Measurements from ENCODE around the gene VPS16.

VPS16 gene

GRCh38 chr20:2845607-2846006 lies 5.1 kb downstream of the VPS16 start:
- H3K36me3 ChIP-seq (ENCODE audit: insufficient read depth, low read length) = no peaks in the 10 kb centered on the region
- no peak for TF ChIP-seq EZH2 (IDR thresholded peaks at IDR 0.05)
- TF ChIP-seq FOXP2 (optimal IDR thresholded peaks at IDR 0.05; ENCODE audit: control extremely low read depth, extremely low read length, insufficient read depth) = no peak
- no peak for TF ChIP-seq POLR2AphosphoS5 (IDR thresholded peaks at IDR 0.05; ENCODE audit: borderline replicate concordance, low read depth, low read length)
- H3K9ac ChIP-seq (ENCODE audit: insufficient read length) = no peak overlapping the region
- H3K27ac ChIP-seq = no peak overlapping the region
- no peaks in the 10 kb centered on the region for H3K9me3 ChIP-seq (ENCODE audit: low read depth, low read length)
- no peak for DNase-seq (ENCODE audit: low read depth, low spot score)
- no peak overlapping the region for H3K4me3 ChIP-seq

DNA sequence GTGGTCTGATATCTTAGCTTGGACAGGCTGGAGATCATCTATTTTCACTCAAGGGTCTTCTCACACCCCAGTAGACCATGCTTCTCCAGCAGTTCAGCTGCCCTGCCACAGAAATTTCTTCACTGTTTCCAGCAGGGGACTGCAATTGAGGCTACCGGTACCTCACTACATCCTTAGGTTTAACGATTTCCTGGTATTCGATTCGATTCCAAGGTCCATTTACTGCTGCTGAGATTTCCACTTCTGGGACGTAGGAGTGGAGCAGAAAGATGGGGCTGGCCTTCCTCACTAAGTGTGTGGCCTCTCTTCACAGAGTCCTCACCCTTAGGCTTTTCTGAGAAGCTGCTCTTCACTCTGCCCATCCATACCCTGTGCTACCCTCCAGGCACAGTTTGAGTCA lies 6.2 kb downstream of the VPS16 start:
- no peaks in the 10 kb centered on the region for H3K9me3 ChIP-seq (ENCODE audit: low read depth, low read length)
- no peak for TF ChIP-seq POLR2AphosphoS5 (IDR thresholded peaks at IDR 0.05; ENCODE audit: borderline replicate concordance, low read depth, low read length)
- no peak for TF ChIP-seq EZH2 (IDR thresholded peaks at IDR 0.05)
- no peak for TF ChIP-seq FOXP2 (optimal IDR thresholded peaks at IDR 0.05; ENCODE audit: control extremely low read depth, extremely low read length, insufficient read depth)
- H3K36me3 ChIP-seq (ENCODE audit: insufficient read depth, low read length) = no peaks in the 10 kb centered on the region
- H3K9ac ChIP-seq (ENCODE audit: insufficient read length) = no peak overlapping the region
- H3K27ac ChIP-seq = no peak overlapping the region
- DNase-seq (ENCODE audit: low read depth, low spot score) = no peak
- no peak overlapping the region for H3K4me3 ChIP-seq

DNA sequence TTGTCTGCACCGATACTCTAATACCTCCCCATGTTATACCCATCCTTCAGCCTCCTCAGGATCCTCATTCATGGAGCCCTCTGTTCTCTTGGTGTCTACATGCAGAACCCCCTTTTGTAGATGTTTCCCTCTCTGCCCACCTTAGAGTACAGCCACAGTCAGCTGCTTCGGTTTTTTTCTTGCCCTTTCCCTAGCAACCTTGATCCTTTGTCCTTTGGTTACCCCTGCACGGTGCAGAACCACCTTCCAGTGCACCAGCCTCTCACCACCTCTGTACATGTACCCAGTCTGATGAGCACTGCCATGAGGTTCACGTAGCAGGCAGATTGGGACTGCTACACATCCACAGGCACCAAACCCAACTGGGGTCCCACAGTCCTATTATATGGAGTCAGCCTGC lies 7.3 kb downstream of the VPS16 start:
- no peak overlapping the region for H3K4me3 ChIP-seq
- no peak overlapping the region for H3K9ac ChIP-seq (ENCODE audit: insufficient read length)
- H3K36me3 ChIP-seq (ENCODE audit: insufficient read depth, low read length) = no peaks in the 10 kb centered on the region
- no peak for TF ChIP-seq EZH2 (IDR thresholded peaks at IDR 0.05)
- TF ChIP-seq POLR2AphosphoS5 (IDR thresholded peaks at IDR 0.05; ENCODE audit: borderline replicate concordance, low read depth, low read length) = no peak
- TF ChIP-seq FOXP2 (optimal IDR thresholded peaks at IDR 0.05; ENCODE audit: control extremely low read depth, extremely low read length, insufficient read depth) = no peak
- H3K9me3 ChIP-seq (ENCODE audit: low read depth, low read length) = no peaks in the 10 kb centered on the region
- no peak for DNase-seq (ENCODE audit: low read depth, low spot score)
- H3K27ac ChIP-seq = no peak overlapping the region

DNA sequence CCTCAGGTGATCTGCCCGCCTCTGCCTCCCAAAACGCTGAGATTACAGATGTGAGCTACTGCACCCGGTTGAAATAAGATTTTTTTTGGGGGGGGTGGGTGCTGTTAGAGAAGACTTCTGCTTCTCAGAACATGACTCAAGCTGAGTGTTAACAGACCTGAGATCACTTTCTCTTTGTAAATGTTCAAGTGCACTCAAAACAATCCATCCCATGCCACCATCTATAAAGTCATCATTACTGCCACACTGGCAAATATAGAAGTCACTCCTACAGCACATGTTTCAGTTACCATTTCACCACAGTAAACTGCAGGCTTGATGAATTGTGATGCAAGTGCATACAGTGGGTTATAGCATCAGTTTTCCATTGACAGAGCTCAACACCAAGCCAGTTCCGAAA lies 9.0 kb downstream of the VPS16 start:
- Histone ChIP-seq H3K27ac (no peak overlapping the region), H3K36me3 (ENCODE audit: insufficient read depth, low read length) (no peaks in the 10 kb centered on the region), H3K9ac (ENCODE audit: insufficient read length) (no peak overlapping the region), H3K4me3 (no peak overlapping the region), H3K9me3 (ENCODE audit: low read depth, low read length) (no peaks in the 10 kb centered on the region)
- no peak for TF ChIP-seq POLR2AphosphoS5 (IDR thresholded peaks at IDR 0.05; ENCODE audit: borderline replicate concordance, low read depth, low read length)
- no peak for TF ChIP-seq EZH2 (IDR thresholded peaks at IDR 0.05)
- no peak for TF ChIP-seq FOXP2 (optimal IDR thresholded peaks at IDR 0.05; ENCODE audit: control extremely low read depth, extremely low read length, insufficient read depth)
- no peak for DNase-seq (ENCODE audit: low read depth, low spot score)

DNA sequence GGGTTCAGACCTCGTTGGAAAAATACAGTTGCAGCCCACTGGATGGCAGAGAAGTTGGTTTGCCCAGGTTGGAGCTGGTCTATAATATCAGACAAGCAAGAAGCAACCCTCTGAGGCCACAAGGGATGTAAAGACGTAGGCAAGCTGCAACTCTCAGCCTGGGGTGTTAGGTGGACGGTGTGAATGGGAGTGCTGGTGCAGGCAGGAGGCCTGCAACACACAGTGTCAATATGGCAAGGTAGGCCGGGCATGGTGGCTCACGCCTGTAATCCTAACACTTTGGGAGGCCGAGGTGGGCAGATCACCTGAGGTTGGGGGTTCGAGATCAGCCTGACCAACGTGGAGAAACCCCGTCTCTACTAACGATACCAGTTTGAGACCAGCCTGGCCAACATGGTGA lies 10.5 kb downstream of the VPS16 start:
- Histone ChIP-seq H3K9ac (ENCODE audit: insufficient read length) (no peak overlapping the region), H3K9me3 (ENCODE audit: low read depth, low read length) (no peaks in the 10 kb centered on the region), H3K36me3 (ENCODE audit: insufficient read depth, low read length) (no peaks in the 10 kb centered on the region), H3K27ac (no peak overlapping the region), H3K4me3 (no peak overlapping the region)
- no peak for TF ChIP-seq FOXP2 (optimal IDR thresholded peaks at IDR 0.05; ENCODE audit: control extremely low read depth, extremely low read length, insufficient read depth)
- TF ChIP-seq POLR2AphosphoS5 (IDR thresholded peaks at IDR 0.05; ENCODE audit: borderline replicate concordance, low read depth, low read length) = no peak
- TF ChIP-seq EZH2 (IDR thresholded peaks at IDR 0.05) = no peak
- no peak for DNase-seq (ENCODE audit: low read depth, low spot score)

DNA sequence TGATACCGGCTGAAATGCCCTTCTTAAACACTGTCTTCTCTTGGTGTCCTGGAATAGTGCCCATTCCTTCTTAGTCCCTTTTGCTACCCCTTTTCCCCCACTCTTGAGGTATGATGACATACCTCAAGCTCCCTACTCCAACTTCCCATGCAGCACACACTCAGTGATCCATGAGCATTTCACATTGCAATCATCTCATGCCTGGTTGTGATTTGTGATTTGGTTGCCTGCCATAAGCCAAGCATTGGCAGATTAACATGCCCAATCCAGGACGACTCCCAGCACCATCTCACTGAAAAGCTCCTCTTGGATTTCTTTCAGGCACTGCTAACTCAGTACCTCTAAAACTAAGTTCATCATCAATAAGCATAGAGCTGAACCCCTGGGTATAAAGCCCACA lies 18.0 kb downstream of the VPS16 start:
- no peak for DNase-seq (ENCODE audit: low read depth, low spot score)
- Histone ChIP-seq H3K4me3 (no peak overlapping the region), H3K36me3 (ENCODE audit: insufficient read depth, low read length) (no peaks in the 10 kb centered on the region), H3K9me3 (ENCODE audit: low read depth, low read length) (no peaks in the 10 kb centered on the region), H3K9ac (ENCODE audit: insufficient read length) (no peak overlapping the region), H3K27ac (no peak overlapping the region)
- TF ChIP-seq POLR2AphosphoS5 (IDR thresholded peaks at IDR 0.05; ENCODE audit: borderline replicate concordance, low read depth, low read length) (no peak), EZH2 (IDR thresholded peaks at IDR 0.05) (no peak), FOXP2 (optimal IDR thresholded peaks at IDR 0.05; ENCODE audit: control extremely low read depth, extremely low read length, insufficient read depth) (no peak)

GRCh38 chr20:2859330-2860121 lies 19.0 kb downstream of the VPS16 start:
- H3K27ac ChIP-seq = no peak overlapping the region
- no peak for TF ChIP-seq POLR2AphosphoS5 (IDR thresholded peaks at IDR 0.05; ENCODE audit: borderline replicate concordance, low read depth, low read length)
- TF ChIP-seq FOXP2 (optimal IDR thresholded peaks at IDR 0.05; ENCODE audit: control extremely low read depth, extremely low read length, insufficient read depth) = no peak
- no peak for TF ChIP-seq EZH2 (IDR thresholded peaks at IDR 0.05)
- no peaks in the 10 kb centered on the region; the same call in 1 of the 2 replicates for H3K36me3 ChIP-seq (ENCODE audit: insufficient read depth, low read length)
- H3K4me3 ChIP-seq = no peak overlapping the region
- no peaks in the 10 kb centered on the region for H3K9me3 ChIP-seq (ENCODE audit: low read depth, low read length)
- H3K9ac ChIP-seq (ENCODE audit: insufficient read length) = no peak overlapping the region
- no peak for DNase-seq (ENCODE audit: low read depth, low spot score)

- Histone ChIP-seq H3K9ac (ENCODE audit: insufficient read length) (no peak overlapping the region), H3K27ac (no peak overlapping the region), H3K9me3 (ENCODE audit: low read depth, low read length) (no peaks in the 10 kb centered on the region), H3K36me3 (ENCODE audit: insufficient read depth, low read length) (peaks cover 2% of the 10 kb centered on the region; the same call in 1 of the 2 replicates), H3K4me3 (no peak overlapping the region)
- DNase-seq (ENCODE audit: low read depth, low spot score) = no peak
- TF ChIP-seq FOXP2 (optimal IDR thresholded peaks at IDR 0.05; ENCODE audit: control extremely low read depth, extremely low read length, insufficient read depth) = no peak
- TF ChIP-seq POLR2AphosphoS5 (IDR thresholded peaks at IDR 0.05; ENCODE audit: borderline replicate concordance, low read depth, low read length) = no peak
- TF ChIP-seq EZH2 (IDR thresholded peaks at IDR 0.05) = no peak
Observed at GRCh38 chr20:2864626-2865025, 24.1 kb downstream of the VPS16 start.
